Esophagus muscularis mucosa (tissue), 4 donors: ENCODE measurements around the gene CAPZA3.

Experiments used
- EP300 ChIP-seq: sonication (generic); formaldehyde crosslinking; IDR thresholded peaks from one replicate; pipeline ENCODE4 v1.6.1; 2017; ENCODE audit warnings: antibody characterized with exemption
- POLR2A ChIP-seq: fragments of 450-650 bp; IDR thresholded peaks from one replicate; pipeline ENCODE4 v1.6.1; 2017; ENCODE audit warnings: antibody characterized with exemption, moderate library complexity, mild to moderate bottlenecking, low read depth
- TF ChIP-seq, protein P1 (sequence below), 3 experiments: fragments of 200-600 bp in 2 of 3; fragments of 450-650 bp in 1 of 3; sonication (generic) in 2 of 3; IDR thresholded peaks; one replicate each; pipeline ENCODE4 v1.5.1; 2017 to 2019; ENCODE audit warnings: antibody characterized with exemption in 3 of 3, mild to moderate bottlenecking in 2 of 3, moderate library complexity in 1 of 3

DNA sequence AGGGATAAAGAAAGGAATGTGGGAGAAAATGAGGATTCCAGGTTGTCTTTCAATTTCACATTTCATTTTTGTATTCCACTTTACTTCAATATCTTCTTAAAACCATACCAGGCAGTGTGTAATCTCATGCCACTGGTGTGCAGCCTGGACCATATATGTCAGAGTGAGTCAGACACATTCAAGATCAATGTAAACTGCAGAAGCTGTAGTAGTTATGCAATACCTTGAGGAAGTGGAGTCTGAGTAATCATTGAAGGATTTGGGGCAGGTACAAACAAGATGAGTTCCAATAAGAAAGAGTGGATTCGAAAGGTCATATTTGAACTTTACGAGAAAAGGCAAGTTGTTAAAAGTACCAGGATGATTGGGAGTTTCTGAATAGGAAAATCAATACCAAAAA lies 14.2 kb upstream of the CAPZA3 start:
- TF ChIP-seq, protein P1, sequence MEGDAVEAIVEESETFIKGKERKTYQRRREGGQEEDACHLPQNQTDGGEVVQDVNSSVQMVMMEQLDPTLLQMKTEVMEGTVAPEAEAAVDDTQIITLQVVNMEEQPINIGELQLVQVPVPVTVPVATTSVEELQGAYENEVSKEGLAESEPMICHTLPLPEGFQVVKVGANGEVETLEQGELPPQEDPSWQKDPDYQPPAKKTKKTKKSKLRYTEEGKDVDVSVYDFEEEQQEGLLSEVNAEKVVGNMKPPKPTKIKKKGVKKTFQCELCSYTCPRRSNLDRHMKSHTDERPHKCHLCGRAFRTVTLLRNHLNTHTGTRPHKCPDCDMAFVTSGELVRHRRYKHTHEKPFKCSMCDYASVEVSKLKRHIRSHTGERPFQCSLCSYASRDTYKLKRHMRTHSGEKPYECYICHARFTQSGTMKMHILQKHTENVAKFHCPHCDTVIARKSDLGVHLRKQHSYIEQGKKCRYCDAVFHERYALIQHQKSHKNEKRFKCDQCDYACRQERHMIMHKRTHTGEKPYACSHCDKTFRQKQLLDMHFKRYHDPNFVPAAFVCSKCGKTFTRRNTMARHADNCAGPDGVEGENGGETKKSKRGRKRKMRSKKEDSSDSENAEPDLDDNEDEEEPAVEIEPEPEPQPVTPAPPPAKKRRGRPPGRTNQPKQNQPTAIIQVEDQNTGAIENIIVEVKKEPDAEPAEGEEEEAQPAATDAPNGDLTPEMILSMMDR (IDR thresholded peaks at IDR 0.05) = no peak
- TF ChIP-seq EP300 (no peak), POLR2A (no peak)
